Endothelial cell of umbilical vein (primary cell): ENCODE measurements around the gene ZBTB40. TPM values are rescaled to one million over a fixed set of nuclear protein-coding genes. Genes with fewer than 3 reads are reported as not detected.

Experiments
- BruUV-seq: library from RNA; stranded (reverse); fragments of 400-500 nt; replicated peaks from 2 replicates; lab custom pipeline; 2021; lab: Mats Ljungman, UMichigan
- CTCF ChIA-PET: fragments of 300-600, 350-600 bp; sonication (Branson Sonifier 250); formaldehyde crosslinking; loops from one replicate; lab custom pipeline; 2021; ENCODE audit warnings: antibody characterized with exemption, inconsistent platforms; lab: Charles Lee
- POLR2A ChIA-PET: fragments of 300-600, 350-600 bp; sonication (Branson Sonifier 250); formaldehyde crosslinking; loops from one replicate; lab custom pipeline; 2021; ENCODE audit warnings: antibody characterized with exemption, inconsistent platforms; lab: Charles Lee
- DNase-seq: peaks from one replicate; pipeline ENCODE4 v3.0.0-alpha.2; 2011; ENCODE audit warnings: low read depth, low spot score
- FAIRE-seq: peaks from 2 replicates; lab custom pipeline; 2011; peaks lifted over from hg19 to GRCh38; lab: Jason Lieb, UNC
- H2AFZ ChIP-seq: 2 replicates; pipeline ENCODE4 v1.6.0; 2012; ENCODE audit warnings: low read depth, low read length, control low read depth, inconsistent platforms
- H3K27ac ChIP-seq: 2 replicates; pipeline ENCODE4 v1.5.1; 2011; ENCODE audit warnings: low read depth, mild to moderate bottlenecking, control low read depth, low read length, moderate library complexity; ENCODE audit not compliant: insufficient read depth
- H3K27me3 ChIP-seq, 2 experiments: 2 replicates each; pipeline versions ENCODE4 v1.6.0 to v1.6.1; 2011; ENCODE audit warnings: low read length in 2 of 2, mixed read lengths in 1 of 2; ENCODE audit not compliant: control insufficient read depth in 2 of 2, insufficient read depth in 2 of 2
- H3K36me3 ChIP-seq, 2 experiments: 2 replicates in 1 of 2; 3 replicates in 1 of 2; pipeline ENCODE4 v1.5.1; 2011; ENCODE audit warnings: low read length in 2 of 2, mild to moderate bottlenecking in 1 of 2, moderate library complexity in 1 of 2; ENCODE audit not compliant: control insufficient read depth in 2 of 2, insufficient read depth in 2 of 2; ENCODE audit errors: extremely low read depth in 1 of 2
- H3K4me1 ChIP-seq: 3 replicates; pipeline ENCODE4 v1.5.1; 2011; ENCODE audit warnings: mild to moderate bottlenecking, low read length; ENCODE audit not compliant: control insufficient read depth, insufficient read depth; ENCODE audit errors: extremely low read depth
- H3K4me2 ChIP-seq: 2 replicates; pipeline ENCODE4 v1.6.1; 2011; ENCODE audit warnings: low read length, control low read depth, mixed read lengths; ENCODE audit not compliant: insufficient read depth
- H3K4me3 ChIP-seq, 3 experiments: fragments of 200-600 bp in 1 of 3; sonication (generic), shearing (Covaris generic) in 1 of 3; replicated peaks in 1 of 3; 2 replicates each; pipeline ENCODE4 v1.5.1; 2011 to 2016; ENCODE audit warnings: control low read depth in 3 of 3, low read length in 3 of 3, mild to moderate bottlenecking in 2 of 3, inconsistent platforms in 1 of 3, low read depth in 1 of 3, moderate library complexity in 1 of 3; ENCODE audit not compliant: insufficient read depth in 1 of 3
- H3K79me2 ChIP-seq: 2 replicates; pipeline ENCODE4 v1.6.0; 2012; ENCODE audit warnings: low read length, inconsistent platforms; ENCODE audit not compliant: control insufficient read depth, insufficient read depth
- H3K9ac ChIP-seq: replicated peaks from 2 replicates; pipeline ENCODE3; 2011; ENCODE audit warnings: low read length, control low read depth; ENCODE audit not compliant: insufficient read depth; ENCODE audit errors: extremely low read depth
- H3K9me1 ChIP-seq: replicated peaks from 3 replicates; pipeline ENCODE4 v1.6.0; 2011; ENCODE audit warnings: mild to moderate bottlenecking, low read length; ENCODE audit not compliant: control insufficient read depth, insufficient read depth; ENCODE audit errors: extremely low read depth
- H3K9me3 ChIP-seq: replicated peaks from 2 replicates; pipeline ENCODE4 v1.5.1; 2012; ENCODE audit warnings: low read length, inconsistent platforms; ENCODE audit not compliant: control insufficient read depth, insufficient read depth
- H4K20me1 ChIP-seq: replicated peaks from 2 replicates; pipeline ENCODE3; 2011; ENCODE audit warnings: mild to moderate bottlenecking, low read length; ENCODE audit not compliant: control insufficient read depth, insufficient read depth; ENCODE audit errors: extremely low read depth
- EZH2 ChIP-seq: IDR thresholded peaks from 2 replicates; pipeline ENCODE4 v1.6.1; 2012; ENCODE audit warnings: borderline replicate concordance, low read depth, mild to moderate bottlenecking, moderate library complexity, low read length, inconsistent platforms; ENCODE audit not compliant: severe bottlenecking
- FOS ChIP-seq: IDR thresholded peaks from 2 replicates; pipeline ENCODE4 v1.6.1; 2011; ENCODE audit warnings: mild to moderate bottlenecking, low read length, moderate library complexity, borderline replicate concordance; ENCODE audit not compliant: insufficient read depth
- GATA2 ChIP-seq: IDR thresholded peaks from 2 replicates; pipeline ENCODE4 v1.7.0; 2011; ENCODE audit warnings: low read depth, mild to moderate bottlenecking, moderate library complexity, mixed read lengths, low read length; ENCODE audit not compliant: insufficient read length, insufficient read depth
- JUN ChIP-seq: IDR thresholded peaks from 2 replicates; pipeline ENCODE4 v1.6.1; 2011; ENCODE audit warnings: borderline replicate concordance, low read depth; ENCODE audit not compliant: insufficient read length, insufficient read depth
- POLR2A ChIP-seq: IDR thresholded peaks from 2 replicates; pipeline ENCODE4 v1.6.1; 2012; ENCODE audit warnings: low read depth, mild to moderate bottlenecking, control low read depth, low read length
- POLR2AphosphoS5 ChIP-seq: IDR thresholded peaks from 2 replicates; pipeline ENCODE4 v1.6.1; 2012; ENCODE audit warnings: low read depth, mild to moderate bottlenecking, control low read depth, low read length, moderate library complexity; ENCODE audit not compliant: insufficient read depth
- dilution Hi-C: fragments of 300-500 bp; cut with MboI; formaldehyde crosslinking; loops from one replicate; pipeline ENCODE4 v1.15.0; 2019; ENCODE audit warnings: low sequenced_read_pairs; ENCODE audit not compliant: extremely low pct_ligation_motif_present
- intact Hi-C: fragments of 100-400 bp; cut with micrococcal nuclease; formaldehyde crosslinking; loops from one replicate; pipeline ENCODE4 v1.10.0; 2022
- polyA plus RNA-seq, 4 experiments: library from polyadenylated mRNA; depleted of rRNA in 3 of 4; stranded (reverse) in 3 of 4; unstranded in 1 of 4; fragments of >200 nt; gene quantifications; 2 replicates each; pipeline versions ENCODE4 v1.2.1 to v1.2.3, GENCODE V29; 2011 to 2012; ENCODE audit warnings: missing spikeins in 1 of 4
- total RNA-seq: library from RNA; stranded (reverse); gene quantifications from 2 replicates; pipeline ENCODE4 v1.2.3, GENCODE V29; 2021
- TF ChIP-seq, protein P1 (sequence below), 2 donors: IDR thresholded peaks; 1 replicate in 1 of 2; 2 replicates in 1 of 2; pipeline ENCODE4 v1.5.1; 2011; ENCODE audit warnings: low read length in 2 of 2, mild to moderate bottlenecking in 2 of 2, moderate library complexity in 2 of 2, control low read depth in 1 of 2, inconsistent platforms in 1 of 2, low read depth in 1 of 2; ENCODE audit not compliant: insufficient read depth in 1 of 2; ENCODE audit errors: extremely low read depth in 1 of 2

The ZBTB40 gene
- total and polyA plus RNA-seq, 2 donors (not counting 3 experiments of a cell fraction or from before 2014, with no cell fraction given): 12.3 to 21.3 TPM

DNA sequence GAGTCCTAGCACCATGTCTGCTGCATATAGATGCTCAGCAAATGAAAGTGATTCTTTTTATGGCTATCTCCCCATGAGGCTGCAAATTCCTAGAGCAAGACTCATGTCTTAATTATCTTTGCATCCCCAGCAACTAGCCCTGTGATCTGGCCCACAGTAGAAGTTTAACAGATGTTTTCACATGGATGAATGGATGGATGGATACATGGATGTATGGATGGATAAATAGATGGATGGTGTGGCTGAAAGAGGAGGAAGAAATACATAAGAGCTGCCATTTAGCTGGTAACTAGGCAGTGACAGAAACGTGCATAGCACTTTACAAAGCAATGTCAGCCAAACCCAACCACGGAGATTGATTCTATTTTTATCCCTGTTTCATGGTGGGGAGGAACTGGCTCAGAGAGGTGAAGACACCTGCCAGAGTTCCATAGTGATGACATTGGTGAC, 32.7 kb upstream of the ZBTB40 start:
- ChIA-PET POLR2A (no interaction called here), CTCF (interaction anchor here (0.7 to 5.6 kb wide), 4 partner anchors 28 to 313 kb away, joined by 3 to 154 read pairs (median 4); partner anchors contain the start of gene C1QC)
- Histone ChIP-seq H3K9ac (no peak overlapping the region), H3K27ac (no peak overlapping the region), H3K4me1 (peaks cover 6% of the 10 kb centered on the region), H3K79me2 (no peaks in the 10 kb centered on the region), H3K4me2 (no peak overlapping the region), H3K27me3 (peaks cover 22 to 24% of the 10 kb centered on the region in 2 experiments), H2AFZ (no peak overlapping the region), H3K9me1 (no peaks in the 10 kb centered on the region), H3K36me3 (no peaks in the 10 kb centered on the region), H3K9me3 (no peaks in the 10 kb centered on the region), H3K4me3 (no peak overlapping the region), H4K20me1 (no peaks in the 10 kb centered on the region)
- no TSS peak for BruUV-seq
- DNase-seq (no peak), FAIRE-seq (no peak)
- dilution Hi-C loops: no loop called here
- no peak for TF ChIP-seq POLR2AphosphoS5
- TF ChIP-seq GATA2: no peak
- no peak for TF ChIP-seq POLR2A
- no peak for TF ChIP-seq JUN
- no peak for TF ChIP-seq FOS
- intact Hi-C loops: loop anchor here (5.0 kb wide), 1 partner anchor 492 kb away; no protein-coding TSS in a partner anchor

DNA sequence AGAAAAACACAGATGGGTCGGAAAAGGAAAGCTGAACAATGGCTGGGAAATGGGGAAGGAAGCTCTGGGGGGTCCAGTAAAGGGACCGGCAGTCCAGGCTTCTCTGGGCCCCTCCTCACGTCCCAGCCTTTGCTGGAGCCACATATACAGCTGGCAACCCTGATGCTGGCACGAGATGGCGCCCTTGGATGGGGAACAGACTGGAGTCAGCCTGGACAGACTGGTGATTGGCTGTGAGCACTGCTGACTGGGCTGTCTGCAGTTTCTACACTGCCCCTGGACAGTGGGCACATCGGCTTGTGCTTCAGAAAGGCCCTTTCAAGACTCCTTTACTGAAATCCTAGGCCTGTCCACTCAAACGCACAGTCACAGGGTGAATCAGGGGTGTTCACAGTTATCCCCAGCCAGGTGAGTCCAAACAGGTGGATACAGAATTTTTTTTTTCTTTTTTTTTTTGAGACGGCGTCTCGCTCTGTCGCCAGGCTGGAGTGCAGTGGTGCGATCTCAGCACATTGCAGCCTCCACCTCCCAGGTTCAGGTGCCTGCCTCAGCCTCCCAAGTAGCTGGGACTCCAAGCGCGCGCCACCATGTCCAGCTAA, 31.1 kb upstream of the ZBTB40 start:
- Histone ChIP-seq H3K9me3 (no peaks in the 10 kb centered on the region), H3K4me2 (no peak overlapping the region), H3K9ac (no peak overlapping the region), H3K27me3 (peaks cover 22 to 24% of the 10 kb centered on the region in 2 experiments), H3K4me1 (no peaks in the 10 kb centered on the region), H4K20me1 (no peaks in the 10 kb centered on the region), H3K9me1 (no peaks in the 10 kb centered on the region), H2AFZ (no peak overlapping the region), H3K79me2 (no peaks in the 10 kb centered on the region), H3K36me3 (no peaks in the 10 kb centered on the region), H3K4me3 (no peak overlapping the region), H3K27ac (no peak overlapping the region)
- DNase-seq (peak; percentile 80), FAIRE-seq (peak; percentile 96)
- CTCF ChIA-PET: interaction anchor here (0.6 to 5.6 kb wide), 13 partner anchors 10 to 510 kb away, joined by 3 to 154 read pairs (median 5); partner anchors contain the start of genes C1QA and C1QC
- POLR2A ChIA-PET: no interaction called here
- no TSS peak for BruUV-seq
- intact Hi-C loops (loop anchor here (1.0 to 10.0 kb wide), 3 partner anchors 144 to 510 kb away; partner anchors contain the start of gene EPHA8), dilution Hi-C loops (no loop called here)
- TF ChIP-seq, protein P1, sequence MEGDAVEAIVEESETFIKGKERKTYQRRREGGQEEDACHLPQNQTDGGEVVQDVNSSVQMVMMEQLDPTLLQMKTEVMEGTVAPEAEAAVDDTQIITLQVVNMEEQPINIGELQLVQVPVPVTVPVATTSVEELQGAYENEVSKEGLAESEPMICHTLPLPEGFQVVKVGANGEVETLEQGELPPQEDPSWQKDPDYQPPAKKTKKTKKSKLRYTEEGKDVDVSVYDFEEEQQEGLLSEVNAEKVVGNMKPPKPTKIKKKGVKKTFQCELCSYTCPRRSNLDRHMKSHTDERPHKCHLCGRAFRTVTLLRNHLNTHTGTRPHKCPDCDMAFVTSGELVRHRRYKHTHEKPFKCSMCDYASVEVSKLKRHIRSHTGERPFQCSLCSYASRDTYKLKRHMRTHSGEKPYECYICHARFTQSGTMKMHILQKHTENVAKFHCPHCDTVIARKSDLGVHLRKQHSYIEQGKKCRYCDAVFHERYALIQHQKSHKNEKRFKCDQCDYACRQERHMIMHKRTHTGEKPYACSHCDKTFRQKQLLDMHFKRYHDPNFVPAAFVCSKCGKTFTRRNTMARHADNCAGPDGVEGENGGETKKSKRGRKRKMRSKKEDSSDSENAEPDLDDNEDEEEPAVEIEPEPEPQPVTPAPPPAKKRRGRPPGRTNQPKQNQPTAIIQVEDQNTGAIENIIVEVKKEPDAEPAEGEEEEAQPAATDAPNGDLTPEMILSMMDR (IDR thresholded peaks at IDR 0.05; ENCODE audit: extremely low read depth in 1 of 2, insufficient read depth in 1 of 2, low read depth in 1 of 2, low read length in 2 of 2): peak; percentile 75 to 87
- TF ChIP-seq POLR2A (no peak), EZH2 (no peak)
